T-helper 1 cell treated with Interleukin-12 subunit alpha and Interleukin-12 subunit beta and Interleukin-4 antibody, amounts not matched to agents 30 μg/mL and 1 μg/mL, for 36 hours (primary cell): ENCODE results near the gene EIF1AY.
"Not testable (repeated sequence)": the region's sequence is repeated elsewhere in the genome, so short reads cannot be mapped to it uniquely, and the experiment has no call there.

Experiments
- H3K27ac Mint-ChIP-seq: one replicate; pipeline ENCODE4 v1.8.0; 2021; ENCODE audit warnings: mild to moderate bottlenecking, mixed read lengths
- H3K27me3 Mint-ChIP-seq: one replicate; pipeline ENCODE4 v1.8.0; 2021; ENCODE audit warnings: low read depth, mixed read lengths
- H3K36me3 Mint-ChIP-seq: one replicate; pipeline ENCODE4 v1.8.0; 2021; ENCODE audit warnings: low read depth, mixed read lengths
- H3K4me1 Mint-ChIP-seq: one replicate; pipeline ENCODE4 v1.8.0; 2021; ENCODE audit warnings: low read depth, mixed read lengths
- H3K4me3 Mint-ChIP-seq: one replicate; pipeline ENCODE4 v1.8.0; 2021; ENCODE audit warnings: mild to moderate bottlenecking, moderate library complexity, mixed read lengths
- H3K9me3 Mint-ChIP-seq: one replicate; pipeline ENCODE4 v1.8.0; 2021; ENCODE audit warnings: mixed read lengths

The EIF1AY gene, protein sequence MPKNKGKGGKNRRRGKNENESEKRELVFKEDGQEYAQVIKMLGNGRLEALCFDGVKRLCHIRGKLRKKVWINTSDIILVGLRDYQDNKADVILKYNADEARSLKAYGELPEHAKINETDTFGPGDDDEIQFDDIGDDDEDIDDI

GRCh38 chrY:20575531-20576121, at the start of gene EIF1AY:
EIF1AY (plus strand) TSS chrY:20575776; CDS start chrY:20575872, 96 bp downstream.
- Mint-ChIP-seq H3K27ac (peak within 1 kb of the TSS; percentile 96), H3K4me3 (peak within 1 kb of the TSS; percentile 91), H3K4me1 (peaks cover 22% of the 10 kb centered on the region), H3K9me3 (peaks cover 8% of the 10 kb centered on the region), H3K27me3 (no peaks in the 10 kb centered on the region), H3K36me3 (peaks cover 13% of the 10 kb centered on the region)

DNA sequence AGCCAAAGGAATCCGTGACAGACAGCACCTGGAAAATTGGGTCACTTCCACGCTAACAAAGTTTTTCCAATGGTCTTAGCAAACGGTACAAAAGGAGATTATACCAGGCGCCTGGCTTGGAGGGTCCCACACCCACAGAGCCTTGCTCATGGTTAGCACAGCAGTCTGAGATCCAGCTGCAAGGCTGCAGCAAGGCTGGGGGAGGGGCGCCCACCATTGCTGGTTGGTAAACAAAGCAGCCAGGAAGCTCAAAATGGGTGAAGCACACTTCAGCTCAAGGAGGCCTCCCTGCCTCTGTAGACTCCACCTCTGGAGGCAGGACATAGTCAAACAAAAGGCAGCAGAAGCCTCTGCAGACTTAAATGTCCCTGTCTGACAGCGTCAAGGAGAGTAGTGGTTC, 47.1 kb upstream of the EIF1AY start:
- Mint-ChIP-seq H3K4me1 (peaks cover 18% of the 10 kb centered on the region), H3K4me3 (no peak overlapping the region), H3K27me3 (no peaks in the 10 kb centered on the region), H3K27ac (no peak overlapping the region), H3K36me3 (no peaks in the 10 kb centered on the region), H3K9me3 (no peaks in the 10 kb centered on the region)

- Mint-ChIP-seq H3K9me3 (no peaks in the 10 kb centered on the region), H3K4me1 (peaks cover 15% of the 10 kb centered on the region), H3K36me3 (no peaks in the 10 kb centered on the region), H3K27me3 (no peaks in the 10 kb centered on the region), H3K27ac (no peak overlapping the region), H3K4me3 (no peak overlapping the region)
Observed at GRCh38 chrY:20538186-20538585, 37.4 kb upstream of the EIF1AY start.

DNA sequence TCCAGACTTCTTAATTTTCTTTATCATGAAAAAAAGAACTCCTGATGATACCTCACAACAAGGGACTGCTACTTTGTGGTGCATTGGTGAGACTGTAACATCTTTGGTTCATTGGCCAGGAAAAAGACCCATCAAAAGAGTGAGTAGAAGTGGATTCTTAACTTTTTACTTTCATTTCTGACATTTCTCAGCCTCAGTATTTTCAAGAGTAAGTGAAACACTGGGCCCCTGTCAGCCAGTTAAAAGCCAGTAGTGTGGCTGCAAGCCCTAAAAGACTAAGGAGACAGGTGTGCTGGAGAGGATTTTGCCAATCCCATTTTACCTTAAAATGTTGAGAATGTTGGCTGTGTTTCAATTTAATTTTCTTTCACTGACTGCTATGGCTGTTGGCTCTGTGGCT, 36.6 kb upstream of the EIF1AY start:
- Mint-ChIP-seq H3K36me3 (no peaks in the 10 kb centered on the region), H3K27ac (no peak overlapping the region), H3K27me3 (no peaks in the 10 kb centered on the region), H3K4me3 (no peak overlapping the region), H3K4me1 (peaks cover 15% of the 10 kb centered on the region), H3K9me3 (no peaks in the 10 kb centered on the region)

- Mint-ChIP-seq H3K4me1 (peaks cover 5% of the 10 kb centered on the region), H3K9me3 (no peaks in the 10 kb centered on the region), H3K4me3 (no peak overlapping the region), H3K27me3 (no peaks in the 10 kb centered on the region), H3K27ac (no peak overlapping the region), H3K36me3 (no peaks in the 10 kb centered on the region)
Observed at GRCh38 chrY:20544451-20544960, 31.1 kb upstream of the EIF1AY start.

- no peaks in the 10 kb centered on the region for H3K27me3 Mint-ChIP-seq
- H3K4me1 Mint-ChIP-seq, result no peaks in the 10 kb centered on the region
- no peaks in the 10 kb centered on the region for H3K36me3 Mint-ChIP-seq
- no peak overlapping the region for H3K27ac Mint-ChIP-seq
- H3K9me3 Mint-ChIP-seq, result no peaks in the 10 kb centered on the region
- no peak overlapping the region for H3K4me3 Mint-ChIP-seq
Observed at GRCh38 chrY:20546071-20546470, 29.5 kb upstream of the EIF1AY start.

- Mint-ChIP-seq H3K4me3 (no peak overlapping the region), H3K36me3 (no peaks in the 10 kb centered on the region), H3K9me3 (no peaks in the 10 kb centered on the region), H3K4me1 (no peaks in the 10 kb centered on the region), H3K27me3 (no peaks in the 10 kb centered on the region), H3K27ac (no peak overlapping the region)
Observed at GRCh38 chrY:20549289-20549688, 26.3 kb upstream of the EIF1AY start.

GRCh38 chrY:20551840-20552239, 23.7 kb upstream of the EIF1AY start:
- H3K9me3 Mint-ChIP-seq, result no peaks in the 10 kb centered on the region
- H3K4me3 Mint-ChIP-seq, result no peak overlapping the region
- no peak overlapping the region for H3K27ac Mint-ChIP-seq
- H3K36me3 Mint-ChIP-seq, result no peaks in the 10 kb centered on the region
- no peaks in the 10 kb centered on the region for H3K27me3 Mint-ChIP-seq
- no peaks in the 10 kb centered on the region for H3K4me1 Mint-ChIP-seq

- not testable (repeated sequence) for H3K4me3 Mint-ChIP-seq, H3K36me3 Mint-ChIP-seq, H3K27me3 Mint-ChIP-seq, H3K27ac Mint-ChIP-seq, H3K4me1 Mint-ChIP-seq, H3K9me3 Mint-ChIP-seq
Observed at GRCh38 chrY:20552764-20553323, 22.7 kb upstream of the EIF1AY start.

DNA sequence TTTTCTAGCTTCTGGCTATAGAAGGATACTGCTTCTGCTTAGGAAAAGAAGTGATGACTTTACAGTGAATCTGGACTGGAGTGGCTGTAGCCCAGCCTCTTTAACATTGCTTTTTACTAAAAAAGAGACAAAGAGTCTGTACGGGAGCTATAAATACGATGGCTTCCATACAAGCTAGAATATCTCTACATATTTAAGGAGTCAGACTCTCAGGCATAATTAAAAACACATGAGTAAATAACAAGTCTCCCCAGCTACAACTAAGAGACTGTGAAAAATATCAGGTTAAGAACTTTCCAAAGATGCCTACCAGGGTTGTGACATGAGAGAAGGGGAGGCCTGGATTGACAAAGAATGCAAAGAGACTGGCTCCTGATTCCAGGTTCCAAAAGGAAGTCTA, 19.8 kb upstream of the EIF1AY start:
- Mint-ChIP-seq H3K36me3 (no peaks in the 10 kb centered on the region), H3K27ac (no peak overlapping the region), H3K4me3 (no peak overlapping the region), H3K27me3 (no peaks in the 10 kb centered on the region), H3K4me1 (no peaks in the 10 kb centered on the region), H3K9me3 (no peaks in the 10 kb centered on the region)

- H3K27ac Mint-ChIP-seq, result no peak overlapping the region
- H3K4me3 Mint-ChIP-seq, result no peak overlapping the region
- no peaks in the 10 kb centered on the region for H3K4me1 Mint-ChIP-seq
- H3K9me3 Mint-ChIP-seq, result no peaks in the 10 kb centered on the region
- H3K27me3 Mint-ChIP-seq, result no peaks in the 10 kb centered on the region
- H3K36me3 Mint-ChIP-seq, result no peaks in the 10 kb centered on the region
Observed at GRCh38 chrY:20558677-20559076, 16.9 kb upstream of the EIF1AY start.

GRCh38 chrY:20559873-20560512, 15.6 kb upstream of the EIF1AY start:
- Mint-ChIP-seq H3K27me3 (no peaks in the 10 kb centered on the region), H3K9me3 (no peaks in the 10 kb centered on the region), H3K4me3 (no peak overlapping the region), H3K36me3 (no peaks in the 10 kb centered on the region), H3K27ac (no peak overlapping the region), H3K4me1 (no peaks in the 10 kb centered on the region)

DNA sequence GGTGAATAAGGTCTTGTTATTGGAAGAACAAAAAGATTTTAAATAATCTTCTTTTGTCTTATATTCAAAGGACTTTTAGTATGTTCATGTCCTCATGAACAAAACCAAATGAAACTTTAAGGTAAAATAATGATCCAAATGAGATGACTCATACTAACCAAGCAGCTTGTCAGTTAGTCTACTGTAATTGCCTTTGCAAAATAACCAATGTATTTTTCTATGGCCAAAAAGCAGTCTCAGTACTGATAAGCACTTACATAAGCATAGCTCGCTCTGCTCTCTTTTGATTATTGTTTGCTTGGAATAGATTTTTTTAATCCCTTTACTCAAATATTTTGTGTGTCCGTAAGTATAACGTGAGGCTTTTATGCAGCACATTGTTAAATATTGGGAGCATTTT, 4.3 kb upstream of the EIF1AY start:
- Mint-ChIP-seq H3K36me3 (peaks cover 8% of the 10 kb centered on the region), H3K9me3 (peaks cover 8% of the 10 kb centered on the region), H3K27me3 (no peaks in the 10 kb centered on the region), H3K27ac (no peak overlapping the region), H3K4me3 (no peak overlapping the region), H3K4me1 (peaks cover 15% of the 10 kb centered on the region)

DNA sequence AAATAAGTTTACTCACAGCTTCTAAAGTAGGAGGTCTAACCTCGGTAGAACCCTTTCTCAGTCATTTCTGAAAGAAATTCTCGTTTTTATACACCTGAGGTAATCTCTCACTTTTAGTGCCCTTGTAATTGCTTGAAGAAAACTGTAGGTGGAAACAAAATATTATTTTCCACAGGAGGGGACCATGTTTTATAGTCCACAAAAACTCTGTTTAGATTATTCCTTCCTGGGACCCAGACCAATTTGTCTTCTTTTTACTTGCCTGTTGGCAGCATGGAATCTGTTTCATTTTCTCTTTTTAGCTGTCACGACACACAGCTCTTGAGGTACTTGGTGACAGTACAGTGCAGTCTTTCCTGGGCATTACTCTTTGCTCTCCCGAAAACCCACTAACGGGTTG, 930 bp downstream of the EIF1AY start:
- peaks cover 8% of the 10 kb centered on the region for H3K9me3 Mint-ChIP-seq
- peak overlapping the region; percentile 96 for H3K27ac Mint-ChIP-seq
- H3K4me1 Mint-ChIP-seq, result peaks cover 22% of the 10 kb centered on the region
- H3K36me3 Mint-ChIP-seq, result peaks cover 13% of the 10 kb centered on the region
- peak overlapping the region; percentile 91 for H3K4me3 Mint-ChIP-seq
- H3K27me3 Mint-ChIP-seq, result no peaks in the 10 kb centered on the region

DNA sequence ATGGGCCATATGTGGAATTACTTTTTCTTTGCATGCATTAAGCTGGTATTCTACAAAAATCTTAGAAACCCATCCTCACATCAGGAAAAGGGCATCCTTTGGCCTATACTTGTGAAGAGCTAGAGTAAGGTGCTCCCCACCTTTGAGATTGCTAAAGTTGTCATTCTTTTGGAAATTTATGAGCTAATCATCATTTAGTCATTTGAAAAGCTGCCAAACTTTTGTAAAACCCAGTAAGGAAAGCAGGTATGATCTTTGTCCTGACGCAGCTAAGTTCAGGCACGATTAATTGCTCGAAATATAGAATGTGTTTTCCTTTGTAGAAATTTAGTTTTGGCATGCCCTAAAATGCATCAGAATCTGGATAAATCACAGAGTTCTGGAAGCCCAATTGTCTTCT, 2.6 kb downstream of the EIF1AY start:
- Mint-ChIP-seq H3K4me3 (peak overlapping the region; percentile 70), H3K36me3 (peaks cover 14% of the 10 kb centered on the region), H3K9me3 (peaks cover 2% of the 10 kb centered on the region), H3K27me3 (no peaks in the 10 kb centered on the region), H3K27ac (peak overlapping the region; percentile 60), H3K4me1 (peaks cover 26% of the 10 kb centered on the region)
